HL-60 (cell line): ENCODE results near the gene TAS2R1.

ENCODE experiments used
- DNase-seq, 2 experiments: peaks; one replicate each; pipeline ENCODE4 v3.0.0-alpha.2; 2010 to 2020; ENCODE audit warnings: low read depth in 1 of 2, low spot score in 1 of 2
- H3K27ac ChIP-seq: fragments of 250-450 bp; sonication (Bioruptor Pico); replicated peaks from 2 replicates; pipeline ENCODE4 v1.5.1; 2020; ENCODE audit warnings: mild to moderate bottlenecking, moderate library complexity
- H3K27me3 ChIP-seq: fragments of 250-450 bp; sonication (Bioruptor Pico); 2 replicates; pipeline ENCODE4 v1.5.1; 2021; ENCODE audit warnings: mild to moderate bottlenecking, moderate library complexity; ENCODE audit not compliant: insufficient read depth, poor library complexity, severe bottlenecking
- H3K4me3 ChIP-seq: replicated peaks from 2 replicates; pipeline ENCODE4 v1.5.1; 2011; ENCODE audit warnings: mild to moderate bottlenecking, control low read depth, low read length; ENCODE audit not compliant: insufficient read depth
- CTCF ChIP-seq: IDR thresholded peaks from one replicate; pipeline ENCODE4 v1.5.1; 2011; ENCODE audit warnings: low read length, control low read depth, inconsistent platforms; ENCODE audit not compliant: insufficient read depth
- GABPA ChIP-seq: IDR thresholded peaks from 2 replicates; pipeline ENCODE4 v1.6.1; 2012; ENCODE audit warnings: low read depth
- POLR2AphosphoS5 ChIP-seq: IDR thresholded peaks from 2 replicates; pipeline ENCODE4 v1.6.1; 2012; ENCODE audit warnings: low read depth
- SPI1 ChIP-seq: IDR thresholded peaks from 2 replicates; pipeline ENCODE4 v1.6.1; 2012; ENCODE audit warnings: low read depth, mild to moderate bottlenecking, borderline replicate concordance
- TF ChIP-seq, protein P1 (sequence below): IDR thresholded peaks from 2 replicates; pipeline ENCODE4 v1.6.1; 2012; ENCODE audit warnings: low read depth; ENCODE audit not compliant: insufficient replicate concordance

The TAS2R1 gene

GRCh38 chr5:9661316-9662015, 31.3 kb upstream of the TAS2R1 start:
- Histone ChIP-seq H3K4me3 (no peak overlapping the region), H3K27me3 (no peaks in the 10 kb centered on the region), H3K27ac (no peak overlapping the region)
- TF ChIP-seq GABPA = no peak
- TF ChIP-seq SPI1 = no peak
- TF ChIP-seq, protein P1, sequence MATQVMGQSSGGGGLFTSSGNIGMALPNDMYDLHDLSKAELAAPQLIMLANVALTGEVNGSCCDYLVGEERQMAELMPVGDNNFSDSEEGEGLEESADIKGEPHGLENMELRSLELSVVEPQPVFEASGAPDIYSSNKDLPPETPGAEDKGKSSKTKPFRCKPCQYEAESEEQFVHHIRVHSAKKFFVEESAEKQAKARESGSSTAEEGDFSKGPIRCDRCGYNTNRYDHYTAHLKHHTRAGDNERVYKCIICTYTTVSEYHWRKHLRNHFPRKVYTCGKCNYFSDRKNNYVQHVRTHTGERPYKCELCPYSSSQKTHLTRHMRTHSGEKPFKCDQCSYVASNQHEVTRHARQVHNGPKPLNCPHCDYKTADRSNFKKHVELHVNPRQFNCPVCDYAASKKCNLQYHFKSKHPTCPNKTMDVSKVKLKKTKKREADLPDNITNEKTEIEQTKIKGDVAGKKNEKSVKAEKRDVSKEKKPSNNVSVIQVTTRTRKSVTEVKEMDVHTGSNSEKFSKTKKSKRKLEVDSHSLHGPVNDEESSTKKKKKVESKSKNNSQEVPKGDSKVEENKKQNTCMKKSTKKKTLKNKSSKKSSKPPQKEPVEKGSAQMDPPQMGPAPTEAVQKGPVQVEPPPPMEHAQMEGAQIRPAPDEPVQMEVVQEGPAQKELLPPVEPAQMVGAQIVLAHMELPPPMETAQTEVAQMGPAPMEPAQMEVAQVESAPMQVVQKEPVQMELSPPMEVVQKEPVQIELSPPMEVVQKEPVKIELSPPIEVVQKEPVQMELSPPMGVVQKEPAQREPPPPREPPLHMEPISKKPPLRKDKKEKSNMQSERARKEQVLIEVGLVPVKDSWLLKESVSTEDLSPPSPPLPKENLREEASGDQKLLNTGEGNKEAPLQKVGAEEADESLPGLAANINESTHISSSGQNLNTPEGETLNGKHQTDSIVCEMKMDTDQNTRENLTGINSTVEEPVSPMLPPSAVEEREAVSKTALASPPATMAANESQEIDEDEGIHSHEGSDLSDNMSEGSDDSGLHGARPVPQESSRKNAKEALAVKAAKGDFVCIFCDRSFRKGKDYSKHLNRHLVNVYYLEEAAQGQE = no peak
- TF ChIP-seq POLR2AphosphoS5 = no peak
- TF ChIP-seq CTCF = no peak
- DNase-seq = no peak

- Histone ChIP-seq H3K4me3 (no peak overlapping the region), H3K27ac (no peak overlapping the region), H3K27me3 (no peaks in the 10 kb centered on the region)
- TF ChIP-seq GABPA (no peak), SPI1 (no peak), CTCF (no peak), POLR2AphosphoS5 (no peak)
- TF ChIP-seq, protein P1 = no peak
- DNase-seq = no peak
Measured at GRCh38 chr5:9658706-9659105, 28.6 kb upstream of the TAS2R1 start.

- no peak overlapping the region for H3K27ac ChIP-seq
- no peaks in the 10 kb centered on the region for H3K27me3 ChIP-seq
- DNase-seq = no peak
- no peak for TF ChIP-seq GABPA
- TF ChIP-seq POLR2AphosphoS5 = no peak
- no peak for TF ChIP-seq SPI1
- TF ChIP-seq, protein P1 = no peak
- no peak for TF ChIP-seq CTCF
- no peak overlapping the region for H3K4me3 ChIP-seq
Measured at GRCh38 chr5:9657819-9658218, 27.7 kb upstream of the TAS2R1 start.
